Activated CD4-positive, alpha-beta T cell treated with anti-CD3 and anti-CD28 coated beads, Interleukin-2, amount 50 U/mL, for 24 hours (primary cell): ENCODE data around the gene DMAC2L.
A peak's percentile ranks its signal among the peaks of the same experiment; 100 is the strongest.
"Not testable (repeated sequence)": the region's sequence is repeated elsewhere in the genome, so short reads cannot be mapped to it uniquely, and the experiment has no call there.

Source experiments
- DNase-seq, 2 donors: peaks; one replicate each; pipeline ENCODE4 v3.0.0-alpha.2; 2020; ENCODE audit warnings: low read depth in 1 of 2, low spot score in 1 of 2

DMAC2L gene

GRCh38 chr14:50311972-50312733 is at the start of gene DMAC2L, which contains the start of gene L2HGDH:
TSS of gene DMAC2L (plus strand) at chr14:50312324. CDS start at chr14:50321488, 9,164 bp downstream.
TSS of gene L2HGDH (minus strand) at chr14:50312229. CDS start at chr14:50312150, 79 bp downstream.
- DNase-seq = peak; percentile 76 to 83

DNA sequence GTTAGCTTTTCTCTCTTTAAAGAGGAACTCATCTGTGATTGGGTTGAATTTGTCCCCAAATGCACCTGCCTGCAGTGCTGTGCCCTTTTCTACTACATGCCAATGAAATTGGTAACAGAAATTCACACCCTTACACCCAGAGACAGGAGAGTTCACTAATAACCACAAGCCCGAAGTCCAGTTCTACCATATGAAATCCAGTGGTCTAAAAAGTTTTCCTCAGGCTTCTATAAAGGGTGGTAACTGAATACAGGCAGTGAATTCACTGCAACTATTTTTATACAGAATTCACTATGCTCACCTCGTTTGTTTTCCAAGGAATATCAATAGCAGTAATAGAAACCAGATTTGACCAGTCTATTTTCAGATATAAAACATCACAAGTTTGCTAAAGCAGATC is 49.3 kb upstream of the DMAC2L start:
- DNase-seq = no peak

DNA sequence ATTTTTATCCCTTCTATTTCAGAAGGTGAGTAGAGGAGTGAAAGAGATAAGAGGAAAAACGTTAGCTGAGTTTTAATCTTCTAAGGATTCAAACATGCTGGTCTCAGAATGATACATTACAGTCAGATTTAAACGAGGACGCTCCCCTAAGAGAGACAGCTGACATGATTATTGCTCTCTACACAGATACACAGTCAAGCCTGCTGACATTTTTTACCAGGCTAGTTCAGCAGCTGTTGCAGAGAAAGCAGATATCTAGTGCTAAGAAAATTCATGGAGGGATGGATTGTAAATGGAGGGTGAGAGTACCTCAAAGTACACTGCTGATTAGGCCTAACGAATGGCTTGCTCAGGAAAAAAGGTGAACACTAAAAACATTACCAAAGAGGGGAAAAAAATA is 48.8 kb upstream of the DMAC2L start:
- DNase-seq = no peak

GRCh38 chr14:50265029-50265428 is 47.1 kb upstream of the DMAC2L start:
- DNase-seq = no peak

GRCh38 chr14:50270932-50271331 is 41.2 kb upstream of the DMAC2L start:
- no peak for DNase-seq

GRCh38 chr14:50272498-50272897 is 39.6 kb upstream of the DMAC2L start:
- DNase-seq = no peak

GRCh38 chr14:50285861-50286260 is 26.3 kb upstream of the DMAC2L start:
- no peak for DNase-seq

DNA sequence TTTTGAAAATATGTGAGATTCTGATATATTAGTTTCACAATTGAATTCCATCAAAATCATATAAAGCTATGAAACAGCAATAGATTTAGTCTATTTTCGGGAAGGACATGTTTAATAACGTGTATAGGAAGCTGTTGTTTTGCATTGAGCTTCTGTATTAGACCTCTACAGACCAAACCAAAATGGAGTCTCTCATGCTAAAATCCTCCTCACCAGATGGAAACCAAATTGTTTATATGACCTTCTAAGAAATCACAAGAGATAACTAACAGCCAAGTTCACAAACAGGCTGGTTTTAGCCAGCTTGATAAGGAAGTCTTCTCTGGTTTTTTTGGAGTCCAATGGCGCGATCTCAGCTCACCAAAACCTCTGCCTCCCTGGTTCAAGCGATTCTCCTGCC is 24.0 kb upstream of the DMAC2L start:
- DNase-seq = no peak

- DNase-seq = no peak
Observed at GRCh38 chr14:50290306-50290705, 21.8 kb upstream of the DMAC2L start.

- DNase-seq = no peak
Observed at GRCh38 chr14:50299585-50299984, 12.5 kb upstream of the DMAC2L start.

GRCh38 chr14:50301914-50302313 is 10.2 kb upstream of the DMAC2L start:
- DNase-seq = no peak

DNA sequence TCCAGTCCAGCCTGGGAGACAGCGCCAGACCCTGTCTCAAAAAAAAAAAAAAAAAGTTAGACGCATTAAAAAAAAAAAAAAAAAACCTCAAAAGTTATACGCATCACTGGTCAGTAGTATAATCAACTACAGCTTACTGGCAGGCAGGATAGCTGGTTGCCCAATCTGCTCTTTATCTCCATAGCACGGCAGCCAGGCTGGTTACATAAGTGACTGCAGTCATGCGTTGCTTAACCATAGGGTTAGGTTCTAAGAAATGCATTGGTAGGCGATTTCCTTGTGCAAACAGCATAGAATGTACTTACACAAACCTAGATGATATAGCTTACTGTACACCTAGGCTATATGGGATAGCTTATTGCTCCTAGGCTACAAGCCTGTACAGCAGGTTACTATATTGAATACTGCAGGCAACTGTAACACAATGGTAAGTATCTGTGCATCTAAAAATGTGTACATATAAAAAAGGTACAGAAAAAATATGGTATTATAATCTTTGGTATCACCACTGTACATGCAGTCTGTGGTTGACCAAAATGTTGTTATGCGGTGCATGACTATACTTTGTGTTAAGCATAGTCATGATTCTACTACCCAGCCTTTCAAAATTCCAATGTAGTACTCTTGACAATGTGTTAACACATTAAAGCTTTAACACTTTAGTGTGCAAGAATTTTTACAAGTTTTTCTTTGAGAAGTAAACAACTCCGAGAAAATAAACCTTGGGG is 8.2 kb upstream of the DMAC2L start:
- no peak for DNase-seq

GRCh38 chr14:50308363-50308915 is 3.7 kb upstream of the DMAC2L start:
- DNase-seq = no peak

DNA sequence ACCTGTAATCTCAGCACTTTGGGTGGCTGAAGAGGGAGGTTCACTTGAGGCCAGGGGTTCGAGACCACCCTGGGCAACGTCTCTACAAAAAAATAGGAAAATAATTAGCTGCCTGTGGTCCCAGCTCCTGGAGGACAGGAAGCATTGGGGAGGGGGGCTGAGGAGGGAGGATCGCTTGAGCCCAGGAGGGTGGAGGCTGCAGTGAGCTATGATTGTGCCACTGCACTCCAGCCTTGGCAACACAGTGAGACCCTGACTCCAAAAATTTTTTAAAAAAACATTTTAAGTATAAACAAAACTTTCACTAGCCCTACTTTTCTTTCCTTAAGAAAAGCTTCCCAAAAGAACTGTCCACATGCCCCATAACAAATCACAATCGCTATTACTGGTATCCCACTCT is 1.7 kb upstream of the DMAC2L start:
- DNase-seq = no peak

DNA sequence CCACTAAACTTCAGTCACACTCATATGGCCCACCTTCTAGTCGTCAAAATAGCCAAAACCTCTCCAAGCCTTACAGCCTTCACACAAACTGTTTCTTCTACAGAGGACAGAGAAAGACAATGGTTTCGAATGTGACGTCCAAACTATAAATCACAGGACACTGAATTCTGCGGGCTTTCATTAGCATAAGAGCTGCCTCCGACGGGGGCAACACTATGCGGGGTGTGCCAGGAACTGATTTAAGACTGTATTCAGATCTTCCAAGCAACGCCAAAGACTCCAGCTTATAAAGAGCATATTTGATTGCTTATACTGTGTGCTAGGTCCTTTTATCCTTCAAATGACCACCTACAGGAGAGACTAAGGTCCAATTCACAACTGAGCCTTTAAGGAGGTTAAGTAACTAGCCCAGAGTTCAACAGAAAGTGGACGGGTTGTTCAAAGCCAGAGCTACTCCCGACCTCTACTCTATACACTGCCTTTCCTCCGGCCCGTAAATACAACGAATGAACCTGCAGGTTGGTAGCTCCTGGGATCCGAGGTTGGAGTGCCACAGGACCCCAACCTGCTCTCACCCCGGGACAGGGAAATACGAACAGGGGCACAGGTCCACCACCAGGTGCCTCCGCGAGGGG is 670 bp upstream of the DMAC2L start:
- DNase-seq = no peak

GRCh38 chr14:50312734-50313054 is 570 bp downstream of the DMAC2L start:
- no peak for DNase-seq

GRCh38 chr14:50314098-50314497 is 2.0 kb downstream of the DMAC2L start:
- DNase-seq = not testable (repeated sequence)

DNA sequence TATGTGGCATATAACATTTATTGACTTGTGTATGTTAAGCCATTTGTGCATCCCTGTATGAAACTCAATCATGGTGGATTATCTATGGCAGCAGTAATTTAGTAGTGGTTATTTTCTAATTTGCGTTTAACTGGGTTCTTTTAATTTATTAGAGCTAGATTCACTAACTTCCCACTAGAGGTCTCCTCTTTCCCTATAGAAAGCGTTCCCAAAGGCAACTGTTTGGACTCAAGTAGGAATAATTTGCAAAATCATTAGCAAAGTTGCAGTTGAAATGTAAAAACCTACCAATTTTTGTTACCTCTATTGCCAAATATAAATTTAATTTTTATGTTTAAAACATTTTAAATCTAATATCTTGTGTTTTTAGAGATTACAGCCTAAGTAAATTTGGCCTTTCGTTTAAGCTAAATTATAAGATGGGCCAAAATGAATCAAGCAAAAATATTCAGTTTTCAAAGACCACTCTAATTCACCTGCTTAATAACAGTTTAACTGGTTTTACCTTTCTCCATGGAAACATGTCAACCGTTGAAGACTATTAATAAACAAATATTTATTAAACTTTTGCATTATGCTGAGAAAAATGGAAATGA is 6.0 kb downstream of the DMAC2L start:
- no peak for DNase-seq

GRCh38 chr14:50319293-50319692 is 7.2 kb downstream of the DMAC2L start:
- DNase-seq = no peak

DNA sequence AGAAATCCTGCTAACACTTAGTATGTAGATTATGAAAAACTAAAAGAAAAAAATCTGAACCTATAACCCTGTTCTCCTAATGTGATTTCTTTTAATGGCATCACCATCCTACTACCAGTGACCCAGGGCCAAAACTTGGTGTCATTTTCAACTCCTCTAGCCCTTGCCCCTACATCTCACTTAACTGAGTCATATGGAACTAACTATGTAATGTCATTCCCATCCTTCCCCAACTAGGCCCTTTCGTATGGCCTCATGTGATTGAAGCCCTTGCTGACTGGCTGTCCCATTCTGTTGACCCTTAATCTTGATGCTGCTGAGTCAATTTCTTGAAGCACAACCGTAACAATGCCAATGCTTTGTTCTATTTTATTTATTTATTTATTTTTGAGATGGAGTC is 7.6 kb downstream of the DMAC2L start:
- DNase-seq = no peak

DNA sequence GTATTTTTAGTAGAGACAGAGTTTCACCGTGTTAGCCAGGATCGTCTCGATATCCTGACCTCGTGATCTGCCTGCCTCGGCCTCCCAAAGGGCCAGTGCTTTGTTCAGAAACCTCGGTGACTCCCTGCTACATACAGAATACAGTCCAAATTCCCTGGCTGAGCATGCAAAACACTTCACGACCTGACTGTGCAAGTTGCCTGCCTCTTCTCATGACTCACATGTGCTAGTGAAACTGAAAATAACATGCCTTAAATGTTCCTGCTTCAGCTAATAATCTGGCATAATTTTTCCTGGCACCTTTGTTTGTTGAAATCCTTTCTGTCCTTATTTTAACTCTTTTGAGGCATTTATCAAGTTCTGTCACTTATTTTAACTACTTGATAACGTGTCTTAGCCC is 8.2 kb downstream of the DMAC2L start:
- DNase-seq = no peak
